IPS-NIHi7 (cell line): ENCODE data around the gene SRP14.
"Not testable (repeated sequence)": the region's sequence is repeated elsewhere in the genome, so short reads cannot be mapped to it uniquely, and the experiment has no call there.

Experiments used
- DNase-seq: peaks from one replicate; pipeline ENCODE4 v3.0.0; 2012; ENCODE audit warnings: mixed read lengths; ENCODE audit errors: extremely low spot score

SRP14 gene, protein sequence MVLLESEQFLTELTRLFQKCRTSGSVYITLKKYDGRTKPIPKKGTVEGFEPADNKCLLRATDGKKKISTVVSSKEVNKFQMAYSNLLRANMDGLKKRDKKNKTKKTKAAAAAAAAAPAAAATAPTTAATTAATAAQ

DNA sequence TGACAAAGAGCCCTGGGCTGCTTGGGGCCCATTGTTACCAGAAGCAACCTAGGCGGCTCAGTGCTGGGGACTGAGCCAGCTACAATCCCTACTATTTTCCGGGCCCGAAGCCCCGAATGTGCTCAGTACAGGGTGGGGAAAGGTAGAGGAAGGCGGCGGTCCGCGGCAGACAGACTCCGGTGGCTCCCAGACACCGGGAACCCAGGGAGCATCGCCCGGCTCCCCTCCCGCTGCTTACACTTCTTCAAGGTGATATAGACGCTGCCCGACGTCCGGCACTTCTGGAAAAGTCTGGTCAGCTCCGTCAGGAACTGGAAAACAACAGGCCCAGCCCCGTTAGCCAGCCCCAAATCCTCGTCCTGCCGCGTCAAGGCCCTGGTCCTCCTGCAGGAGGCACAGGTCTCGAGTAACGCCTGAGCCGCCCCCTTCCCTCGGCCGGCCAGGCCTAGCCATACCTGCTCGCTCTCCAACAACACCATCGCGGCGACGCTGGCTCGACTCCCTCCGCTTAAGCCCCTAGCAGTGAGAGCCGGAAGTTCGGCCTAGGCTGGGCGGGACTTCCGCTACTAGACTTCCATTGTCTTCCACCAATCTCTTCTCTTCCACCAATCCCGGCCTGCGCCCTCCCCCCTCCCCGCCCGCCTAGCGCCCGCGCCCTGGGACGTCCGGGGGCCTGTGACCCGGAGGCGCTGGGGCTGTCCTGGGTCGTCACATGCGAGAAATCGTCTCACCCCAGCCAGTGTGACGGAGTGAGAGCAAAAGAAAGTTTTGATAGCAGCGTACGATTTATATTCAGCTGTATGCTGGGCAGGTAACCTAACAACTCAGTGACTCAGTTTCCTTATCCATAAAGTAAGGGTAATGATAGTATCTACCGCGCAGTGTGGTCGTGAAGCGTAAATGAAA, at the start of gene SRP14:
Gene SRP14, minus strand, starts transcription at position 544 of the 906 bp plus-strand sequence. Its CDS starts 65 bp downstream, at position 479.
- peak; percentile 95 for DNase-seq

DNA sequence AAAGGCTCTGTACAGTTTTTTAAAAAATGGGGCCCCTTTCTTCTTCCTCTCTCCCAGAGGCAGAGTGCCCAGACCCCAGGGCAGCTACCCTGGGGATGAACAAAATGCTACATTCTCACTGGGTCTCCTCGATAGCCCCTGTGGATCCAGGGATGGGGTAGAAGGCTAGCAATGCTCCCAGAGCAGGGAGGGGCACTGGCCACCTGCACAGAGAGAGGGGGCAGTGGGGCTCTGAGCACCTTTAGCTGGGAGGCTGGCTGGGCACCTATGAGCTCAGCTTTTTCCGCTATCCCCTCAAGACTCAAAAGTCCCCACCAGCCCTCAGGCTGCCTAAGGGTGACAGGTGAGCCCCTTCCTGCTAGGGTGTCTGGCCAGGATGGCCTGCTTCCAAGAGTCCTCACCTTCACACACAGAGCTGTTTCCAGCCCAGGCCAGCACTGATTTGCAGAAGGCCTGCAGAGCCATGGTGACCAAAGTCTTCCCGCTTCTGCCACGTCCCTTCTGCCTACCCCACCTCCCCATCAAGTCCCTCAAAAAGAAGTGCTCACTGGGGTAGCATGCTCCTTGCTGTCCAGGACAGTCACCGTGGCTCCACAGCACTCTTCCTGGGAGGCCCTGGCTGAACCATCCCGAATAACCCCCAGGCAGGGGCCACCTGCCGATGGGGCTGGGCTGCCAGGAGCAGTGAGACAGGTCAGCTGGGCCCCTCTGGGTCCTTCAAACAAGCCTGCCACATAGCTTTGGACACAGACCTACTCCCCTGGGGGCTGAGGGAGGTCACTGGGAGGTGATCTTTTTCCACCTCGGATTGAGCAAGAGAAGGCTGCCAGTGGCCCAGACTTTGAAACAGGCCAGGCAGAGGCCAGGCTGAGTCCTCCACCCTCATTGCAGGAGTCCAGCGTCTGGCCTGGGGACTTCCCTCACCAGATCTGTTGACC, 49.3 kb upstream of the SRP14 start:
- no peak for DNase-seq

DNA sequence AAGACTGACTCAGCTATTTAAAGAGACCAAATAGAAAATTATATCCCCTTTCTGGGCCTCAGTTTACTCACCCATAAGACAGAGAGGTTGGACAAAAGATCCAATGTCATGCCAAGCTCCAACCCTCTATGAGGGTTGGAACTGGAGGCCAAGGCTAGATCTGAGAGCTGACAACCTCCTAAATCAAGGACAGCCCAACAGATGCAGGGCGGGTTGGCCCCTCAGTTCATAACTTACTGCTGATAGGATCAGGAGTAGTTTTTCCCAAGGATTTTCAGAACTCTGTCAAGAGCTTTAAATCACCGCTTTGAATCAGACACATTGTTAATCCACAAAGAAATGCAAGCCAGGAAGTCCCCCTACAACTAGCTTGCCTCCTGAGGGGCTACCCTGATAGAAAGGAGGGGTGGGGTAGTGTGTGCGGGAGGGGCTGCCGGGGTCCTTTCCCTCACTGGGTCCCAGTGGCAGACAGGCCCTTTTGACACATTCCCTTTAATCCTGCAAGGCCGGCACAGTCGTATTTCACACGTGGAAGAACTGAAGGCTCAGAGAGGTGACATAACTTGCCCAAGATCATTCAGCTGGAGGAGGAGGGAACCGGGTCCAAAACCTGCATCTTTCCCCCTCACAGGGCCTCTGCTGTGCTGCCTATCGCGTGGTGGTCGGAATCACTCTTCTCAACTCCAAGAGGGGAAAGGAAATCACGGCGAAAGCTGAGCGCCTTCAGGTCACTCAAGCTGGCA, 48.3 kb upstream of the SRP14 start:
- no peak for DNase-seq

DNA sequence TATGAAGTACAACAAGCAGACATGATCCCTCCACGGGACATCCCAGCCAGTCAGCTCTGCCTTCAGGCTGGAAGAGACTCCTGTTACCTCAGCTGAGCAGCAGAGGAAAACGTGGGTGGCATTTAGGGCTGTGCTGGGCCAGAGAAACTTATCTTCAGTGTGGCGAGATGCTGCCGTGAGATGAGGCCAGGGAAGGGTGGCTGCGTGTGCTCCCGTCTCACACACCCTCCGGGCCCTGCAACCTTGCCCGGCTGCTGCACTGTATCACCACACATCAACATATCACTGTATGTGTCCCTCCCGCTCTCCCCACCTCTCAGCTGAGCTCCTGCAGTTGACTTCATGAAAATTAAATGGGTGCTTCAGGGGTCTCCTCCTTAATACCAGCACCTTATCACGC, 46.3 kb upstream of the SRP14 start:
- no peak for DNase-seq

DNA sequence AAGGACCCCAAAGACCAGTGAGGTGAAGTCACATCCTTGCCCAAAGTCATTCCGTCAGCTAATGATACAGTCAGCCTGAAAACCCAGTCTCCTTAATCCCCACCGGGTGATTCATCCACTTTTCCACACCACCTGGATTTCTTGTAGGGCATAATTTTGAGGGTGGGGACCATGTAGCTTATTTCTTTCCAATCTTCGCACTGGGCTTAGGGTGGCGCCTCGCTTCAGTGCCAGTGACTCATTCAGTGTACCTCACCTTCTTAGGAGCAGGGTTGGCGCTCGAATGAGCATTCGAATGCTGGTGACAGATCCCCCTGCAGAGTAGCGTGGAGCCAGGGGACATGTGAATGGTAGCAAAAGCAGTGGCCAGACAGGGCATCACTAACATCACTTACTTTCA, 45.7 kb upstream of the SRP14 start:
- no peak for DNase-seq

DNA sequence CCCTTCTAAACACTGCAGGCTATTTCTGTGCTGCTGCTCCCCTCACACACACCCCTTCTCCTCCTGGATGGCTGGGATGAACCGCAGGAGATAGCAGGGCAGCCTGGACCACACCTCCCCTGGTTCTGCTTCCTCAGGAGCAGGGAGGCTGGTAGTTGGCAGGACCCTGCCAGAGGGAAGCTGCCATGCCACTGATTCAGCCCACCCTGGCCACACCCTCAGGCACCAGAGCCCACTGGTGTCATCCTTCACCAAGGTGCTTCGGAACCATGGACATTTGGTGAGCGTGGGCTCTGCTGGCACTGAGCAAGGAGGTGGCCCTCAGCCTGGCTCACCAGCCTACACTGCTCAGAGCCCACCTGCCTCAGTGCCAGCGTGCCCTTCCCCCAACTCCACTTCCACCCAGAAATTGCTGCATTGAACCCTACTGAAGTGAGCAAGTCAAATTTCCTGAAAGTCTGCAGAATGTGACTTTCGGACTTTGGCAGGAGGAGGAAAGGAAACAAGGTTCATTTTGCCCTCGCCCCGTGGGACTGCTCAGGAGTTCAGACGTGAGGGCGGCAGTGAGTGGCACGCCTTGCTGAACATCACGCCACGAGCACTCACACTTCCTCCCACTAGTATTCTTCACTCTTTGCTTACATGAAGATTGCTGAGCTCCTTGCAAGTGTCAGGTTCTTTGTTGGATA, 43.4 kb upstream of the SRP14 start:
- no peak for DNase-seq

DNA sequence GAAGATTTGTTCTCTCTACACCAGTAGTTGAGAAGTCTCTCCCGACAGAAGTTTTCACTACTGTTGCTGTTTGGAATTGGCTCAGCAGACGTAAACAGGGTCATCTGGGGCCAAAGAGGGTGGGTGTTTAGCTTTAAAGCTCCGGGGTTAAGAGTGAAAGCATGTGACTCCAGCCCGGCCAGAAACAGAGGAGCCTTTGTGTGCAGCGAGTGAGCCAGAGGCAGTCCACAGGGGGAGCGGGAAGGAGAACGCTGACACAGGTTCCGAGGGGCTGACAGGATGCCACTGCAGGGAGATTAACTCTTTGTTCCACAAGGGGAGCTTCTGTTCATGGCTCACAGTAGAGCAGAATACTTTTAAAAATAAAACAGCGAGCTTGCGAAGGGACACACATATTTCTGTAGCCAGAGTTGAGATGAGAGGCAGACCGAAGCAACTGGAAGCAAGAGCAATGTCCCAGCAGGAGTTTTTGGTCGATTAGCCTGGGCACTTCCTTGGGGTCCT, 42.8 kb upstream of the SRP14 start:
- peak; percentile 69 for DNase-seq

DNA sequence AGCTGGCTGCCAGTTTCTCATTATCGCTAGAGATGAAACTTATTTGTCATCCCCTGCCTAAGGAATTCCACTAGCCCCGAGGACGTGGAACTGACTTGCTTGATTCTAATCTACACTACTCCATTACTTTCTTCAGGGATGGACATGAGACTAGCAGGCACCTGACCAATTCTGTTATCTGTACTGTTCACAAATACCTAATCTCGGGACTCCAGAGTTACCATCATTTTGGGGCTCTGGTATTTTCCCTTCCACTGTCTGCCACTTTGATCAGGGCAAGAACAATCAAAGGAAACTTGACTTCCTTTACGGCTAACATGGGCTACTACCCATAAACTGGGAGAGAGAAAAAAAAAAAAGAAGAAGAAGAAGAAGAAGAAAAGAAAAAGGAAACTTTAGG, 41.9 kb upstream of the SRP14 start:
- no peak for DNase-seq

DNA sequence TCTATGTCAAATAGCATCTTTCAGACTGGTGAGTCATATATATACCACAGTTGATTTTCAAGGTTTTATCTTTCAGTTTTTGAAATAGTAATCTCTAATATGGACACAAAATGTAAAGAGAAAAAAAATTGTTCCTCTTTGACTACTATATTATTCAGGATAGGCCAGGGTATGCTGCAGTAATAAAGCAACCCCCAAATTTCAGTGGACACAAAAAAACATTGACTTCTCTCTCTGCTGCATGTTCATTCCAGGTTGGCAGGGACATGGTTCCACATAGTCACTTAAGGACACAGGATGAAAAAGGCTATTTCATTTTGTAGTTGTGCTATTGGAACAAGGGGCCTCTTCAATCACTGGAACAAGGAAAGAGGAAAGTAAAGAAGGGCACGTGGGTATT, 41.1 kb upstream of the SRP14 start:
- DNase-seq, result no peak

DNA sequence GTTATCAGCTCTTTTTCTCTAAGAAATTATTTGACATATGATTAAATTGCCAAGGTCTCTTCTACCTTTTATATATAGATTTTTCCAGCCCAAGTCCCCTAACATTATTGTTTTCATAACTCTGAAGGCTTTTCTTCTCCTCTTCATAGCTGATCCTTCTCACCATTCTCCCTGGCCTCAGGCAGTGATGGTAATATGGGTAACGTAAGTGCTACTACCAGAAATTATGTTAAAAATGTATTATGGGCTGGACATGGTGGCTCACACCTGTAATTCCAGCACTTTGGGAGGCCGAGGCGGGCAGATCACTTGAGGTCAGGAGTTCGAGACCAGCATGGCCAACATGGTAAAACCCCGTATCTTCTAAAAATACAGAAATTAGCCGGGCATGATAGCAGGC, 40.5 kb upstream of the SRP14 start:
- no peak for DNase-seq

DNA sequence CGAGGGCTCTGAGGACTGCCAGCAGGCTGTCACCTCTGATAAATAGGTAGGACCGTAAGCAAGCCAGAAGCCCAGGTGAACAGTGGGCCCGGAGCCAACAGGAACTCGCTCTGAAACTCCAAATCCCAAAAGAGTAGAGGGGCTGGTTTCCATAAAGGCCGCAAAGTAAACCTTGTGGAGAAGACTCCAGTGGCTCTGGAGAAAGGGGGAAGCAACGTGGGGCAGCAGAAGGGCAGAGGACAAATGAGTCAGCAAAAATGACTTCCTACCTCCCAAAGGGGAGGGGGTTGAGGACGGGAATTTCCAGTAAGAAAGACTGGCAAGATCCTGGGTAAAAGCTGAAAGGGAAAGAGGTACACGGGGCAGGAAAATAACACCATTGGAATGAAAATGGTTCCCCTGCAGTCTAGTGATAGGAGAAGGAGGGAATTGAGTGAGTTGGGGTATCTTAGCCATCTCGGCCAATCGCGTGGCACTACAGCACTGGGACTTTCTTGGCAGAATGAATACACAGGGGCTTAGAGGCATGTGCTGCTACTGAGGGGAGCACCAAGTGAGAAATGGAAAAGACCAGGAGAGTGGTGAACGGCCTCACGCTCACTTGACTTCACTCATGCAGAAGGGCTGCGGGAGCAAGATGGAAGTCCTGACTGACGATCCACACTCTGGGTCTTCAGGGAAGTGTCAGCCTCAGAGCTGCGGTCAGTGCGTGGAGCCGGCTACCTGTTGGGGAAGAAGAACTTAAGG, 36.5 kb upstream of the SRP14 start:
- DNase-seq, result no peak

DNA sequence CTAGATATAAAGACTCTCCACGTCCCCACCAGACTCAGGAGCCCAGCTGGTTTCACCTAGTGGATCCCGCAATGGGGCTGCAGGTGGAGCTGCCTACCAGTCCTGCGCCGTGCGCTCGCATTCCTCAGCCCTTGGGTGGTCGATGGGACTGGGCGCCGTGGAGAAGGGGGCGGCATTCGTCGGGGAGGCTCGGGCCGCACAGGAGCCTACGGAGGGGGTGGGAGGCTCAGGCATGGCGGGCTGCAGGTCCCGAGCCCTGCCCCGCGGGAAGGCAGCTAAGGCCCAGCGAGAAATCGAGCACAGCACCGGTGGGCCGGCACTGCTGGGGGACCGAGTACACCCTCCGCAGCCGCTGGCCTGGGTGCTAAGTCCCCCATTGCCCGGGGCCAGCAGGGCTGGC, 35.7 kb upstream of the SRP14 start:
- DNase-seq, result not testable (repeated sequence)

DNA sequence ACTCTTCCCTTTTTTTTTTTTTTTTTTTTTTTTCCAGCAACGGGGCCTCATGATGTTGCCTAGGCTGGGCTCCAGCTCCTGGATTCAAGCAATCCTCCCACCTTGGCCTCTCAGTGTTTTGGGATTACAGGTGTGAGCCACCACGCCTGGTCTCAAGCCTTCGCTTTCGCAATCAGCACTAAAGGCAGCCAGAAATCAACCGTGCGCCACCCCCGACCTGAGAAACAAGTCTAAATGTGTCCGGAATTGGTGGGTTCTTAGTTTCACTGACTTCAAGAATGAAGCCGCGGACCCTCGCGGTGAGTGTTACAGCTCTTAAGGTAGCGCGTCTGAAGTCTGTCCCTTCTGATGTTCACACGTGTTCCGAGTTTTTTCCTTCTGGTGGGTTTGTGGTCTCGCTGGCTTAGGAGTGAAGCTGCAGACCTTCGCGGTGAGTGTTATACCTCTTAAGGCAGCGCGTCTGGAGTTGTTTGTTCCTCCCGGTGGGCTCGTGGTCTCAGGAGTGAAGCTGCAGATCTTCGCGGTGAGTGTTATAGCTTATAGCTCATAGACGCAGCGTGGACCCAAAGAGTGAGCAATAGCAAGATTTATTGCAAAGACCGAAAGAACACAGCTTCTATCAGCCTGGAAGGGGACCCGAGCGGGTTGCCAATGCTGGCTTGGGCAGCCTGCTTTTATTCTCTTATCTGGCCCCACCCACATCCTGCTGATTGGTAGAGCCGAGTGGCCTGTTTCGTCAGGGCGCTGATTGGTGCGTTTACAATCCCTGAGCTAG, 34.9 kb upstream of the SRP14 start:
- not testable (repeated sequence) for DNase-seq

DNA sequence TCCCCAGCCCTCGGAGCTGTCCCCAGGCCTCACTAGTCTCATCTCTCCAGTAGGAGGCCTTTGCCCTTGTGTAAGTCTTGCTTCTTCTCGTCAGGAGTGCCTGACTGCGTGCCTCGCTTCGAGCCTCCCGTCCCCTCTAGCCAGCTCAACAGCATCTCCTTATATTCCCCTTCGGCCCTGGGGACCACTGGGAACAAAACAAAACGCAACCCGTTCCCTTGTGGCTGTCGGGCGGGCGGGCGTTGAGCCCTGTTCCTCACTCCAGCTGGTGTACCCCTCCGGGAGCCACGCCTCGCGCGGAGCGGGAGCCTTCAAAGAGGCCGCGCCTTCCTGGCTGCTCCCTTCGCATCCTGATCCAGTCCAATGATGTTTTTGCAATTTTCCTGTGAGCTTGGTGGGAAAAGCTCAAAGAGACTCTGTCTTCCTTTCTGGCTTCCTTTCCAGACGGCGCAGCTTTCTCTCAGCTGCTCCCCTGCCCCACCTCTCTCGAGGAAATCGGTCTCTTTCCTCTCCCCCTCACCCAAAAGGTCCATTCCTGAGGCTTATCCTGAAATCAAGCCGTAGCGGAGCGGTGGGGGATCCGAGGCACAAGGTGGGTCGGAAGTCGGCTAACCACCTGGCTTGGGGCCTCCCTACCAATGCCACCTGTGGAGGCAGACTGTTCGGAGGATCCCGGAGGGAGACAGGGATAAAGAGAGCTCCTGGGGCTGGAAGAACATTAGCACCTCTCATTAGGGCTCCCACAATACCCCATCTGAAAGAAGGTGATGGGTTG, 33.4 kb upstream of the SRP14 start:
- DNase-seq, result no peak

DNA sequence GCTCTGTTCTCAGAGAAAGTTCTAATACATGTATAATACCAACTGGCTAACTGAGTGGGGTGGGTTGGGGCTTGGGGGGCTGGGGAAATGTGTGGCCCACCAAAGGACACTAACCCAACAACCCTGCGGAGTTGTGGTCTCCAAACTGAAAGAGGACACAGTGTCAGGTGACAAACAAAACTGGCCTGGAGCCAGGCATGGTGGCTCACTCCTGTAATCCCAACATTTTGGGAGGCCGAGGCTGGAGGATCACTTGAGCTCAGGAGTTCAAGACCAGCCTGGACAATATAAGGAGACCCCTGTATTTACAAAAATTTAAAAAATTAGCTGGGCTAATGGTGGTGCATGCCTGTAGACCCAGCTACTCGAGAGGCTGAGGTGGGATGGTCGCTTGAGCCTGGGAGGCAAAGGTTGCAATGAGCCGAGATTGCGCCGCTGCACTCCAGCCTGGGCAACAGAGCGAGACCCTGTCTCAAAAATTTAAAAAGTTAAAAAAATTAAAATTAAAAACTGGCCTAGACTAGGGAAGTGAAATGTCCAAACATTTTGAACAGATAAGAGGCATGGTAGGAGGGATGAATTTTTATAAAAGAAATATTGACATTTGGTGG, 31.7 kb upstream of the SRP14 start:
- DNase-seq, result no peak

DNA sequence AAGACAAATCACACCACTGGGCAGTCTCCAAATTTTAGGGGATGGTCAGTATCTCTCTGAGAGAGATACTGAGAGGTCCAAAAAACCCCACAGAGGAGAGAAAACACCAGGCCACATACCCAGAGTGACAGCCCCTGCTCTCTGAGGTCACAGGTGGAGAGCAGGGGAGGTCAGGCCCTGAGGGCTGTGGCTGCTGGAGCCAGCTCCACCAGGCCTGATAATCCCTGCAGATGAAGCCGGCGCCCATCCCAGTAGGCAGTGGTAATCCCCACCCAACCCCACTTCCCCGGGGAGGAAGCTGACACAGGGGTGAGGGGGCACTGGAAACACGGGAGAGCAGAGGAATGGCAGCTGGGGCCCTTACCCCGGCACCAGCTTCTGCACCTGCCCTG, 31.2 kb upstream of the SRP14 start:
- no peak for DNase-seq

DNA sequence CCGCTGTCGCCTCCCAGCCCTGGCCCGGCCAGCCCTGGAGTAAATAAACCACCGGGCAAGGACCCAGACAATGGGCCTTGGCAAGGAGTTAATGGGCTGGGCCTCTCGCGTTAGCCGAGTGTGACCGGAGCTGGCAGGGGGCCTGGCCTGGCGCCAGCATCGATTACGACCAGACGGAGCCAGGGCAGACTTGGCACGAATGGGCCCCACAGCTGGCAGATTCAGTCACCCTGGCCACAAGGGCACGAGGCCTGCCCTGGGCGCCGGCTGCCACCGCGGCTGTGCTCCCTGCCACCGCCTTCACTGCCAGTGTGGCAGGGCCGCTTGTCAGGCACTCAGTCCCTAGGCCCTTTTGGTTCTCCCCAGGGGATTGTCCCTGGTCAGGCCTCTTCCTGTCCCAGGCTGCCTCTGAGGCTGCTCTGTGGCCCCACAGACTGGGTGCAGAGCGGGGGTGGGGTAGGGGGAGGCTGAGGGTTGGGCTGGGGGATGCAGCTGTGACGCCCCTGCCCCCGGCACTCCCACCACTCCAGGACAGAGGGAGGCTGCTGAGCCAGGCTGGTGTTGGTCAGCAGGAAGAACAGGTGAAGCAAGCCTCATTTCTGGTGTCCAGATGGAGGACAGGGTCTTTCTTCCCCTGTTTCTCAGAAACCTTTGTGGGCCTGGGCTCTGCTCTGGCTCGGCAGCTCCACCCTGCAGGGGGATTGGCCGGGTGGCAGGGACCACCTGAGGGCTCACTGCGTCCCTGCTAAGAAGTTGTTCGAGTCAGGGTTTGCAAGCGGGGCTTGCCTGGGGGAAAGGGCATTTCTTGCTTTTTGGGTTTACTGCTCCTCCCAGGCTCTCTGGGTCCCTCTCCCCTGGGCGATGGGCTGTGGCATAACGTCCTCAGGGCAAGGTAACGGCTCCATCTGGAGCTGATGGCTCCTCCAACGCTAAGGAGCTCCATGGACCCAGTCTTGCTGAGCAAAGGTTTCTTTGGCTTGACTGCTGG, 30.5 kb upstream of the SRP14 start:
- DNase-seq, result peak; percentile 71
